GM19035 (cell line): ENCODE measurements around the gene TMEM82.
"Not testable (repeated sequence)": the region's sequence is repeated elsewhere in the genome, so short reads cannot be mapped to it uniquely, and the experiment has no call there.

Experiments used
- ATAC-seq: cut with Tn5 transposase; IDR thresholded peaks from one replicate; pipeline ENCODE4 v1.9.1; 2021; ENCODE audit not compliant: unreplicated experiment

TMEM82 gene

GRCh38 chr1:15742339-15742801, at the start of gene TMEM82:
TMEM82 (plus strand) TSS chr1:15742499; CDS start chr1:15742560, 61 bp downstream.
- ATAC-seq: no peak

GRCh38 chr1:15693371-15693770, 48.9 kb upstream of the TMEM82 start:
- no peak for ATAC-seq

- peak; percentile 93 for ATAC-seq
Measured at GRCh38 chr1:15696956-15697521, 45.3 kb upstream of the TMEM82 start.

- ATAC-seq: no peak
Measured at GRCh38 chr1:15698201-15698600, 44.1 kb upstream of the TMEM82 start.

GRCh38 chr1:15699321-15699720, 43.0 kb upstream of the TMEM82 start:
- not testable (repeated sequence) for ATAC-seq

GRCh38 chr1:15700508-15700907, 41.8 kb upstream of the TMEM82 start:
- no peak for ATAC-seq

GRCh38 chr1:15701784-15702183, 40.5 kb upstream of the TMEM82 start:
- ATAC-seq: no peak

GRCh38 chr1:15702722-15703550, 39.4 kb upstream of the TMEM82 start:
- no peak for ATAC-seq

GRCh38 chr1:15703562-15703961, 38.7 kb upstream of the TMEM82 start:
- no peak for ATAC-seq

GRCh38 chr1:15704526-15705183, 37.6 kb upstream of the TMEM82 start:
- no peak for ATAC-seq

- no peak for ATAC-seq
Measured at GRCh38 chr1:15705184-15705566, 37.1 kb upstream of the TMEM82 start.

- no peak for ATAC-seq
Measured at GRCh38 chr1:15706751-15707150, 35.5 kb upstream of the TMEM82 start.

GRCh38 chr1:15707239-15707925, 34.9 kb upstream of the TMEM82 start:
- no peak for ATAC-seq

- no peak for ATAC-seq
Measured at GRCh38 chr1:15708486-15709137, 33.7 kb upstream of the TMEM82 start.

GRCh38 chr1:15709226-15709625, 33.1 kb upstream of the TMEM82 start:
- no peak for ATAC-seq

- no peak for ATAC-seq
Measured at GRCh38 chr1:15712168-15712567, 30.1 kb upstream of the TMEM82 start.

- ATAC-seq: no peak
Measured at GRCh38 chr1:15714406-15715136, 27.7 kb upstream of the TMEM82 start.

- ATAC-seq: no peak
Measured at GRCh38 chr1:15717418-15718125, 24.7 kb upstream of the TMEM82 start.

GRCh38 chr1:15718199-15718601, 24.1 kb upstream of the TMEM82 start:
- no peak for ATAC-seq
